ENCODE data around the gene SLC25A18.

DNA sequence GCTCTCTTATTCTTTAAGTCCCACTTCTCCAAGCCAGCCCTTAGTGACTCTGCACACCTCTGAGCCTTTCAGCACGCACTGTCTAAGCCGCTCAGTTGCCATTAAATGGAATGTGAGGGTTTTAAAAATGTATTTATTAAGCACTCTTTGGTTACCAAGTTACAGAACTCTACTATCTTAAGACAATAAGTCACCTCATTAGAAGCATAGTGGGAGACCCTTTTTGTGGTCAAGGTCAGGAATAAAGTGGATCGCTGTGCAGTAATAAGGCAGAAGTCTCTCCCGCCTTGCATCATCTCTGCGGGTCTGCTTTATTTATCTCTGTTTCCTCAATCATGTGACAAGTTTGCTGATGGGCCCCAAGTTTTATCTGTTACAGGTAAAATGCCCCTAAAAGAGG, 11.9 kb downstream of the SLC25A18 start:
- TF ChIP-seq POLR2A (IDR thresholded peaks at IDR 0.05; ENCODE audit: low read depth, low read length) (no peak), TAF1 (IDR thresholded peaks at IDR 0.05; ENCODE audit: low read depth, low read length) (no peak), POLR2AphosphoS5 (IDR thresholded peaks at IDR 0.05; ENCODE audit: low read depth, low read length) (no peak)

All from GM12891 (cell line).